ENCODE results near the gene SEZ6. TPM values are rescaled to one million over a fixed set of nuclear protein-coding genes. Genes with fewer than 3 reads are reported as not detected.

Gene SEZ6
- total and polyA plus RNA-seq, 10 donors, result 0.88 TPM; not detected in 9

DNA sequence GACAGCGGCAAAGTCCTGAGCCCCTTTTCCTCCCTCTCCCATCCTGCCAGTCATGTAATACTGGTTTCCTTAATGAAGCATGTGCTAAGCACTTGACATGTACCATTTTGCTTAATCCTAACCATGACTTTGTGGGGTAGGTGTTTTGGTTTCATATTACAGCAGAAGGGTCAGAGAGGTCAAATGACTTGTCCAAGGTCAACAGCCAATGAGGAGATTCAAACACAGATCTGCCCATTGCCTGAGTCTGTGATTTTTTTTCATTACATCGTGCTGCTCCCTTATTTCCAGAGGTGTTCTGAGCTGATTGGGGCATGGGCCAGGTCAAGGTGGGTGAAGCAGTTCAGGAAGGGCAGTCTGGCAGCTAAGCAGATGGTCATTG lies 36.9 kb downstream of the SEZ6 start:
- DNase-seq, result peak; percentile 16
- no peak overlapping the region for H3K4me3 ChIP-seq
- H3K27ac ChIP-seq, result no peak overlapping the region
- intact Hi-C loops (cut with DNase I; ENCODE audit: low total_unique reads), result no loop called here
- 61 to 72% (median 66%) methylated on average over 2 of the region's 2 CpGs for WGBS, 5 donors
- H3K36me3 ChIP-seq, result no peaks in the 10 kb centered on the region
- H3K27me3 ChIP-seq (replicated peaks in 1 of 7), result peaks cover 0 to 17% (median 8%) of the 10 kb centered on the region in 7 donors
- TF ChIP-seq, protein P1, sequence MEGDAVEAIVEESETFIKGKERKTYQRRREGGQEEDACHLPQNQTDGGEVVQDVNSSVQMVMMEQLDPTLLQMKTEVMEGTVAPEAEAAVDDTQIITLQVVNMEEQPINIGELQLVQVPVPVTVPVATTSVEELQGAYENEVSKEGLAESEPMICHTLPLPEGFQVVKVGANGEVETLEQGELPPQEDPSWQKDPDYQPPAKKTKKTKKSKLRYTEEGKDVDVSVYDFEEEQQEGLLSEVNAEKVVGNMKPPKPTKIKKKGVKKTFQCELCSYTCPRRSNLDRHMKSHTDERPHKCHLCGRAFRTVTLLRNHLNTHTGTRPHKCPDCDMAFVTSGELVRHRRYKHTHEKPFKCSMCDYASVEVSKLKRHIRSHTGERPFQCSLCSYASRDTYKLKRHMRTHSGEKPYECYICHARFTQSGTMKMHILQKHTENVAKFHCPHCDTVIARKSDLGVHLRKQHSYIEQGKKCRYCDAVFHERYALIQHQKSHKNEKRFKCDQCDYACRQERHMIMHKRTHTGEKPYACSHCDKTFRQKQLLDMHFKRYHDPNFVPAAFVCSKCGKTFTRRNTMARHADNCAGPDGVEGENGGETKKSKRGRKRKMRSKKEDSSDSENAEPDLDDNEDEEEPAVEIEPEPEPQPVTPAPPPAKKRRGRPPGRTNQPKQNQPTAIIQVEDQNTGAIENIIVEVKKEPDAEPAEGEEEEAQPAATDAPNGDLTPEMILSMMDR (IDR thresholded peaks at IDR 0.05 in 8 of 11, conservative IDR thresholded peaks at IDR 0.05 in 3 of 11), result no peak
- TF ChIP-seq POLR2AphosphoS5 (IDR thresholded peaks at IDR 0.05) (no peak), POLR2A (IDR thresholded peaks at IDR 0.05) (no peak)
- H3K9me3 ChIP-seq, result no peaks in the 10 kb centered on the region
- H3K4me1 ChIP-seq, result peaks cover 0 to 49% (median 16%) of the 10 kb centered on the region in 6 donors

DNA sequence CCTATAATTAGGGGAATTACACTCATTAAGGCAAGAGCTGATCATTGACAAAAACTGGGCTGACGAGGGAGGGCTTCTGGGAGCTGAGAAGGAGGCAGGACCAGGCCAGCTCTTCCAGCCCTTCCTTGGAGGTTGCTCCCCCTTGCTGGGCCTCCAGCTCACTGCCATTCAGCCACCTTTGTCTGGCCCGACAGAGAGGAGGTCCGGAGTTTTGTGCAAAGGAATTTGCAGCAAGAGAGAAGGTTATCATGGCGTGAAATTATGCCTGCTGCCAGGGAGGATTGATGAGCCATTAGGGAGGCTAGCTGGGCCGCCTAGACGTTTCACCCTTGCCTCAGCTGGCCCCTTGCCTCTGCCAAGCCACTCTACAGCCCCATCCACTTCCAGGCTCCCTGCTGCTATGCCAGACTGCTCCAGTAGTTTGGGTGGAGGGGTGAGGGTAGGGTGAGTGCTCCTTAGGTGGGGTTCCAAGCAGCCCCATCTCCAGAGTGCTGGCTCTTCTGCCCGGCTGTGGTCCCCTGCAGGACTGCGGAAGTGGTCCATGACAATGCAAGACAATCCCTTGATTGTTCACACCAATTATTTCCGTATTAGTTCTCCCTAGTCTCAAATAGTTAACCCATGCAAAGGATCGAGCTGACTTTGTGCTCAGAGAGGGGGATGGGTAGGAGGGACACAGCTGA lies 37.5 kb downstream of the SEZ6 start:
- DNase-seq, result peak; percentile 44
- TF ChIP-seq POLR2A (IDR thresholded peaks at IDR 0.05) (no peak), POLR2AphosphoS5 (IDR thresholded peaks at IDR 0.05) (no peak)
- TF ChIP-seq, protein P1 (IDR thresholded peaks at IDR 0.05 in 8 of 11, conservative IDR thresholded peaks at IDR 0.05 in 3 of 11), result no peak
- Histone ChIP-seq H3K4me1 (peaks cover 0 to 44% (median 16%) of the 10 kb centered on the region in 6 donors), H3K27ac (peak overlapping the region in 1 of 8 donors; percentile 72), H3K4me3 (no peak overlapping the region), H3K9me3 (no peaks in the 10 kb centered on the region), H3K36me3 (no peaks in the 10 kb centered on the region), H3K27me3 (replicated peaks in 1 of 7) (peaks cover 0 to 22% (median 8%) of the 10 kb centered on the region in 7 donors)
- intact Hi-C loops (cut with DNase I; ENCODE audit: low total_unique reads), result no loop called here
- 64 to 79% (median 71%) methylated on average over 8 to 10 of the region's 10 CpGs for WGBS, 5 donors

DNA sequence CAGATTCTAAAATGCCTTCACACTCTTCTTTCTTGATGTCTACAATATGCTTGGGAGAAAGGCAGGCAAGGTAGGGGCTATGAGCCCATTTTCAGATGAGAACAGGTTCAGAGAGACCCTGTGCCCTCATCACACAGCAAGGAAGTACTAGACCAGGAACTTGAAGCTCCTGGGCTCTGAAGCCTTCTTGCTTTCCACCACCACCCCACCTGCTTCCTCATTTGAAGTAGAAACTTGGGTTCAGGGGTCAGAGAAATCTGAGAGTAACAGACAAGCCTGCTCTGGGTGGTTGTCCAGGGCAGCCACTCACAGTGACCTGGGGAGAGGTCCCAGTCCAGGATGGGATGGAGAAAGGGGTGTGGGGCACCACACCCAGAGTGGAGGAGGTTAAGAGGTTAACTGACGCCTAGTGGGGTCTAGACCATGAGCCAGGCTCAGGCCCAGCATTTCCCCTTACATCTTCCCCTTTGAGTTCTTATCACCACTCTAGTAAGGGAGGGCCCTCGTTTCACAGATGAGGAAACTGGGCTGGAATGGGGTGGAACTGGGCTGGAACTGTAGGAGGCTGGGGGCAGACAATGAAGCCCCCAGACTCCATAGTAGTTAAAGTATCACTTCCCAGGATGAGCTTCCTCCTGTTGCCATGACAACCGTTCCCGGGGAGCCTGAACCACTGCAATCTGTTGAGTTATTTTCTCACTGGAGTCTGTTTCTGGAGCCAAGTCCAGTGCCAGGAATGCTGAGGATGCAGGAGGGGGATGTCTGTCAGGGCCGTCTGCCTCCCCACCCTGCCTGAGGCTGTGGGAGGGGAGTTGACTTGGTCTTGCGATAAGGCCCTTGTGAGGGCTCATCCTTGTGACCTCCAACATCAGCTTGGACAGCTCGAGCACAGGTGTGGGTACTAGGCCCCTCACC lies 38.4 kb downstream of the SEZ6 start:
- intact Hi-C loops (cut with DNase I; ENCODE audit: low total_unique reads), result no loop called here
- TF ChIP-seq, protein P1 (IDR thresholded peaks at IDR 0.05 in 8 of 11, conservative IDR thresholded peaks at IDR 0.05 in 3 of 11), result no peak
- TF ChIP-seq POLR2AphosphoS5 (IDR thresholded peaks at IDR 0.05), result no peak
- TF ChIP-seq POLR2A (IDR thresholded peaks at IDR 0.05), result no peak
- DNase-seq, result peak; percentile 70
- WGBS, 5 donors, result 60 to 72% (median 69%) methylated on average over 7 of the region's 7 CpGs
- Histone ChIP-seq H3K27me3 (replicated peaks in 1 of 7) (peaks cover 0 to 31% (median 8%) of the 10 kb centered on the region in 7 donors), H3K27ac (peak overlapping the region in 6 of 8 donors; percentile 12 to 74 (median 49)), H3K4me3 (no peak overlapping the region), H3K36me3 (no peaks in the 10 kb centered on the region), H3K9me3 (no peaks in the 10 kb centered on the region), H3K4me1 (peaks cover 0 to 40% (median 16%) of the 10 kb centered on the region in 6 donors)

All from spleen (tissue), 11 donors.